H1 (cell line): ENCODE measurements around the gene EPHB1. TPM values are rescaled to one million over a fixed set of nuclear protein-coding genes. Genes with fewer than 3 reads are reported as not detected.

Source experiments
- CHD1 ChIP-seq: IDR thresholded peaks from 2 replicates; pipeline ENCODE4 v1.6.1; 2012; ENCODE audit warnings: low read depth, low read length, improper control_type of control experiment
- HDAC6 ChIP-seq: IDR thresholded peaks from one replicate; pipeline ENCODE4 v1.7.1; 2012; ENCODE audit warnings: low read depth, mild to moderate bottlenecking, inconsistent platforms, low read length, moderate library complexity
- NANOG ChIP-seq: IDR thresholded peaks from 2 replicates; pipeline ENCODE4 v1.6.1; 2011; ENCODE audit warnings: low read length, low read depth, mild to moderate bottlenecking, inconsistent platforms; ENCODE audit not compliant: insufficient read depth, poor library complexity, severe bottlenecking
- NRF1 ChIP-seq: IDR thresholded peaks from 2 replicates; pipeline ENCODE4 v1.6.1; 2011; ENCODE audit warnings: mild to moderate bottlenecking, low read depth, low read length, improper control_type of control experiment
- RBBP5 ChIP-seq: IDR thresholded peaks from 2 replicates; pipeline ENCODE4 v1.7.1; 2012; ENCODE audit warnings: low read depth, mild to moderate bottlenecking, inconsistent platforms, low read length, moderate library complexity, borderline replicate concordance
- SAP30 ChIP-seq: fragments of 300-600 bp; sonication (generic); IDR thresholded peaks from 2 replicates; pipeline ENCODE4 v1.7.1; 2012; ENCODE audit warnings: low read length, moderate library complexity, mild to moderate bottlenecking, inconsistent platforms; ENCODE audit not compliant: insufficient read depth, insufficient replicate concordance
- SIN3A ChIP-seq, 2 experiments: IDR thresholded peaks in 1 of 2; conservative IDR thresholded peaks in 1 of 2; 2 replicates each; pipeline ENCODE4 v1.6.1; 2011 to 2012; ENCODE audit warnings: low read length in 2 of 2, improper control_type of control experiment in 1 of 2, low read depth in 1 of 2, mild to moderate bottlenecking in 1 of 2
- SIRT6 ChIP-seq: IDR thresholded peaks from one replicate; pipeline ENCODE4 v1.7.1; 2012; ENCODE audit warnings: low read length, inconsistent platforms
- SP2 ChIP-seq: IDR thresholded peaks from 2 replicates; pipeline ENCODE4 v1.6.1; 2012; ENCODE audit warnings: mild to moderate bottlenecking, low read length, inconsistent platforms
- TAF1 ChIP-seq: IDR thresholded peaks from 2 replicates; pipeline ENCODE4 v1.6.1; 2011; ENCODE audit warnings: mild to moderate bottlenecking, low read depth, low read length
- TBP ChIP-seq: IDR thresholded peaks from 2 replicates; pipeline ENCODE4 v1.6.1; 2011; ENCODE audit warnings: low read depth, low read length, improper control_type of control experiment
- polyA plus RNA-seq, 7 experiments: library from polyadenylated mRNA; depleted of rRNA in 3 of 7; stranded (reverse) in 5 of 7; unstranded in 2 of 7; fragments of >200 nt in 5 of 7; fragments of 200-250 nt in 2 of 7; gene quantifications; 1 replicate in 5 of 7; 2 replicates in 1 of 7; 4 replicates in 1 of 7; pipeline versions ENCODE4 v1.2.1 to v1.2.3, GENCODE V29; 2011 to 2013; ENCODE audit warnings: missing spikeins in 2 of 7, mixed read lengths in 2 of 7
- total RNA-seq: library from RNA; stranded (reverse); fragmentation: NEBNext Ultra II Directional; extraction: Animal tissue kit (Norgen Biotek cat#: 25700); gene quantifications from 2 replicates; pipeline ENCODE4 v1.2.1, GENCODE V29; 2021
- TF ChIP-seq, protein P1 (sequence below): fragments of 300-600 bp; sonication (generic); IDR thresholded peaks from 2 replicates; pipeline ENCODE4 v1.7.1; 2012; ENCODE audit warnings: low read length, moderate library complexity, mild to moderate bottlenecking, inconsistent platforms; ENCODE audit not compliant: insufficient replicate concordance

Gene EPHB1
- total and polyA plus RNA-seq, 2 of the 8 experiments (the other 6 are each of a cell fraction or from before 2014, with no cell fraction given): 3.5 to 5.9 TPM

DNA sequence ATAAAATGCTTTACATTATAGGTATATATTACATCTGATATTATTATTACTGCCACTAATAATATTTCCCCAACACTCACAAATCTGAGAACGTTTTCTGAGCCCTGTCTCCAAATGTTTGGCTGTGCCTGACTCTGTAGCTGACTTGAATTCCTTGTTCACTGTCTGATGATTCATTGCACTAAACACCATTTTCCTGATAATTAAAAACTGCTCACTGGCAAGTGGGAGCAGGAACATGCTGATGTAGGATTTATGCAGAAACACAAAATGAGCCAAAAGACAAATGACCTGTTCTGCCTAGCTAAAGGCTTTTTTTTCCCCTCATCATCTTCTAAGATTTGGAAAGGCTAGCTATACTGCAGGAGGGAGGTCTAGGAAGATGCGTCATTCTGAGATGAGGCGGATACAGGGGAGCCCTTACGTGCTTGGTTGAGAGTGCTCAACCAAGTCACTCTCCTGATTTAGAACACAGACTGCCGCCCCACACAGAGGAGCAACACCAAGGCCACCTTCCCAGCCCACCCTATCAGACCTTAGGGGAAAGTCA is 380.7 kb downstream of the EPHB1 start (continued):
- TF ChIP-seq, protein P1, sequence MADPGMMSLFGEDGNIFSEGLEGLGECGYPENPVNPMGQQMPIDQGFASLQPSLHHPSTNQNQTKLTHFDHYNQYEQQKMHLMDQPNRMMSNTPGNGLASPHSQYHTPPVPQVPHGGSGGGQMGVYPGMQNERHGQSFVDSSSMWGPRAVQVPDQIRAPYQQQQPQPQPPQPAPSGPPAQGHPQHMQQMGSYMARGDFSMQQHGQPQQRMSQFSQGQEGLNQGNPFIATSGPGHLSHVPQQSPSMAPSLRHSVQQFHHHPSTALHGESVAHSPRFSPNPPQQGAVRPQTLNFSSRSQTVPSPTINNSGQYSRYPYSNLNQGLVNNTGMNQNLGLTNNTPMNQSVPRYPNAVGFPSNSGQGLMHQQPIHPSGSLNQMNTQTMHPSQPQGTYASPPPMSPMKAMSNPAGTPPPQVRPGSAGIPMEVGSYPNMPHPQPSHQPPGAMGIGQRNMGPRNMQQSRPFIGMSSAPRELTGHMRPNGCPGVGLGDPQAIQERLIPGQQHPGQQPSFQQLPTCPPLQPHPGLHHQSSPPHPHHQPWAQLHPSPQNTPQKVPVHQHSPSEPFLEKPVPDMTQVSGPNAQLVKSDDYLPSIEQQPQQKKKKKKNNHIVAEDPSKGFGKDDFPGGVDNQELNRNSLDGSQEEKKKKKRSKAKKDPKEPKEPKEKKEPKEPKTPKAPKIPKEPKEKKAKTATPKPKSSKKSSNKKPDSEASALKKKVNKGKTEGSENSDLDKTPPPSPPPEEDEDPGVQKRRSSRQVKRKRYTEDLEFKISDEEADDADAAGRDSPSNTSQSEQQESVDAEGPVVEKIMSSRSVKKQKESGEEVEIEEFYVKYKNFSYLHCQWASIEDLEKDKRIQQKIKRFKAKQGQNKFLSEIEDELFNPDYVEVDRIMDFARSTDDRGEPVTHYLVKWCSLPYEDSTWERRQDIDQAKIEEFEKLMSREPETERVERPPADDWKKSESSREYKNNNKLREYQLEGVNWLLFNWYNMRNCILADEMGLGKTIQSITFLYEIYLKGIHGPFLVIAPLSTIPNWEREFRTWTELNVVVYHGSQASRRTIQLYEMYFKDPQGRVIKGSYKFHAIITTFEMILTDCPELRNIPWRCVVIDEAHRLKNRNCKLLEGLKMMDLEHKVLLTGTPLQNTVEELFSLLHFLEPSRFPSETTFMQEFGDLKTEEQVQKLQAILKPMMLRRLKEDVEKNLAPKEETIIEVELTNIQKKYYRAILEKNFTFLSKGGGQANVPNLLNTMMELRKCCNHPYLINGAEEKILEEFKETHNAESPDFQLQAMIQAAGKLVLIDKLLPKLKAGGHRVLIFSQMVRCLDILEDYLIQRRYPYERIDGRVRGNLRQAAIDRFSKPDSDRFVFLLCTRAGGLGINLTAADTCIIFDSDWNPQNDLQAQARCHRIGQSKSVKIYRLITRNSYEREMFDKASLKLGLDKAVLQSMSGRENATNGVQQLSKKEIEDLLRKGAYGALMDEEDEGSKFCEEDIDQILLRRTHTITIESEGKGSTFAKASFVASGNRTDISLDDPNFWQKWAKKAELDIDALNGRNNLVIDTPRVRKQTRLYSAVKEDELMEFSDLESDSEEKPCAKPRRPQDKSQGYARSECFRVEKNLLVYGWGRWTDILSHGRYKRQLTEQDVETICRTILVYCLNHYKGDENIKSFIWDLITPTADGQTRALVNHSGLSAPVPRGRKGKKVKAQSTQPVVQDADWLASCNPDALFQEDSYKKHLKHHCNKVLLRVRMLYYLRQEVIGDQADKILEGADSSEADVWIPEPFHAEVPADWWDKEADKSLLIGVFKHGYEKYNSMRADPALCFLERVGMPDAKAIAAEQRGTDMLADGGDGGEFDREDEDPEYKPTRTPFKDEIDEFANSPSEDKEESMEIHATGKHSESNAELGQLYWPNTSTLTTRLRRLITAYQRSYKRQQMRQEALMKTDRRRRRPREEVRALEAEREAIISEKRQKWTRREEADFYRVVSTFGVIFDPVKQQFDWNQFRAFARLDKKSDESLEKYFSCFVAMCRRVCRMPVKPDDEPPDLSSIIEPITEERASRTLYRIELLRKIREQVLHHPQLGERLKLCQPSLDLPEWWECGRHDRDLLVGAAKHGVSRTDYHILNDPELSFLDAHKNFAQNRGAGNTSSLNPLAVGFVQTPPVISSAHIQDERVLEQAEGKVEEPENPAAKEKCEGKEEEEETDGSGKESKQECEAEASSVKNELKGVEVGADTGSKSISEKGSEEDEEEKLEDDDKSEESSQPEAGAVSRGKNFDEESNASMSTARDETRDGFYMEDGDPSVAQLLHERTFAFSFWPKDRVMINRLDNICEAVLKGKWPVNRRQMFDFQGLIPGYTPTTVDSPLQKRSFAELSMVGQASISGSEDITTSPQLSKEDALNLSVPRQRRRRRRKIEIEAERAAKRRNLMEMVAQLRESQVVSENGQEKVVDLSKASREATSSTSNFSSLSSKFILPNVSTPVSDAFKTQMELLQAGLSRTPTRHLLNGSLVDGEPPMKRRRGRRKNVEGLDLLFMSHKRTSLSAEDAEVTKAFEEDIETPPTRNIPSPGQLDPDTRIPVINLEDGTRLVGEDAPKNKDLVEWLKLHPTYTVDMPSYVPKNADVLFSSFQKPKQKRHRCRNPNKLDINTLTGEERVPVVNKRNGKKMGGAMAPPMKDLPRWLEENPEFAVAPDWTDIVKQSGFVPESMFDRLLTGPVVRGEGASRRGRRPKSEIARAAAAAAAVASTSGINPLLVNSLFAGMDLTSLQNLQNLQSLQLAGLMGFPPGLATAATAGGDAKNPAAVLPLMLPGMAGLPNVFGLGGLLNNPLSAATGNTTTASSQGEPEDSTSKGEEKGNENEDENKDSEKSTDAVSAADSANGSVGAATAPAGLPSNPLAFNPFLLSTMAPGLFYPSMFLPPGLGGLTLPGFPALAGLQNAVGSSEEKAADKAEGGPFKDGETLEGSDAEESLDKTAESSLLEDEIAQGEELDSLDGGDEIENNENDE: no peak
- TF ChIP-seq NRF1: no peak
- TF ChIP-seq RBBP5: no peak
- TF ChIP-seq TAF1: no peak
- TF ChIP-seq SIN3A (conservative IDR thresholded peaks at IDR 0.05 in 1 of 2, IDR thresholded peaks at IDR 0.05 in 1 of 2; ENCODE audit: low read depth in 1 of 2, low read length in 2 of 2): no peak
- TF ChIP-seq TBP: no peak
- no peak for TF ChIP-seq NANOG
- TF ChIP-seq SP2: no peak
- no peak for TF ChIP-seq HDAC6
- TF ChIP-seq SAP30: no peak
- TF ChIP-seq SIRT6: no peak
- TF ChIP-seq CHD1: no peak
